H9 (cell line): ENCODE data around the gene ADGRL3. TPM values are rescaled to one million over a fixed set of nuclear protein-coding genes. Genes with fewer than 3 reads are reported as not detected.

Experiments used
- DNase-seq: peaks from one replicate; pipeline ENCODE4 v3.0.0-alpha.2; 2017
- H2AFZ ChIP-seq: one replicate; pipeline ENCODE4 v1.6.1; 2013; ENCODE audit warnings: mild to moderate bottlenecking, low read length, control low read depth, moderate library complexity
- H2AK5ac ChIP-seq: 2 replicates; pipeline ENCODE4 v1.6.1; 2013; ENCODE audit warnings: low read length, control low read depth, mixed read lengths; ENCODE audit not compliant: insufficient read length
- H2BK120ac ChIP-seq: one replicate; pipeline ENCODE4 v1.6.1; 2013; ENCODE audit warnings: low read depth, mild to moderate bottlenecking, low read length, control low read depth, inconsistent platforms; ENCODE audit not compliant: poor library complexity, severe bottlenecking
- H2BK12ac ChIP-seq: 2 replicates; pipeline ENCODE4 v1.6.1; 2013; ENCODE audit warnings: low read length, control low read depth, mixed read lengths, low read depth; ENCODE audit not compliant: insufficient read length
- H2BK15ac ChIP-seq: 2 replicates; pipeline ENCODE4 v1.6.1; 2013; ENCODE audit warnings: low read depth, low read length, control low read depth
- H2BK20ac ChIP-seq: one replicate; pipeline ENCODE4 v1.6.1; 2013; ENCODE audit warnings: low read depth, mild to moderate bottlenecking, low read length, control low read depth, inconsistent platforms; ENCODE audit not compliant: poor library complexity, severe bottlenecking
- H2BK5ac ChIP-seq: 2 replicates; pipeline ENCODE4 v1.6.1; 2013; ENCODE audit warnings: low read length, control low read depth, mixed read lengths; ENCODE audit not compliant: insufficient read length
- H3K14ac ChIP-seq: 2 replicates; pipeline ENCODE4 v1.6.1; 2013; ENCODE audit warnings: low read length, control low read depth; ENCODE audit not compliant: insufficient read depth
- H3K18ac ChIP-seq: 2 replicates; pipeline ENCODE4 v1.6.1; 2013; ENCODE audit warnings: low read depth, mild to moderate bottlenecking, mixed read lengths, low read length, control low read depth; ENCODE audit not compliant: insufficient read length
- H3K23ac ChIP-seq: 2 replicates; pipeline ENCODE4 v1.6.1; 2013; ENCODE audit warnings: low read length, control low read depth, mixed read lengths, low read depth; ENCODE audit not compliant: insufficient read length
- H3K23me2 ChIP-seq: 2 replicates; pipeline ENCODE4 v1.6.1; 2013; ENCODE audit warnings: low read depth, mild to moderate bottlenecking, mixed read lengths, low read length, control low read depth; ENCODE audit not compliant: insufficient read length, poor library complexity, severe bottlenecking
- H3K27ac ChIP-seq: 2 replicates; pipeline ENCODE4 v1.5.1; 2013; ENCODE audit warnings: low read length, control low read depth, mixed read lengths, low read depth; ENCODE audit not compliant: insufficient read length
- H3K27me3 ChIP-seq: 2 replicates; pipeline ENCODE4 v1.6.1; 2013; ENCODE audit warnings: low read length, control low read depth, inconsistent platforms; ENCODE audit not compliant: insufficient read depth
- H3K4ac ChIP-seq: 2 replicates; pipeline ENCODE4 v1.6.1; 2013; ENCODE audit warnings: low read depth, mild to moderate bottlenecking, control low read depth, inconsistent platforms, low read length, moderate library complexity
- H3K4me1 ChIP-seq: 2 replicates; pipeline ENCODE4 v1.6.1; 2013; ENCODE audit warnings: low read length, control low read depth, inconsistent platforms; ENCODE audit not compliant: insufficient read depth
- H3K4me2 ChIP-seq: 2 replicates; pipeline ENCODE4 v1.6.1; 2013; ENCODE audit warnings: low read length, control low read depth, mixed read lengths; ENCODE audit not compliant: insufficient read length, insufficient read depth
- H3K56ac ChIP-seq: 2 replicates; pipeline ENCODE4 v1.6.1; 2013; ENCODE audit warnings: low read depth, mild to moderate bottlenecking, mixed read lengths, low read length, control low read depth; ENCODE audit not compliant: insufficient read length
- H3K79me1 ChIP-seq: 2 replicates; pipeline ENCODE4 v1.6.1; 2013; ENCODE audit warnings: low read depth, mild to moderate bottlenecking, moderate library complexity, low read length, control low read depth, inconsistent platforms; ENCODE audit not compliant: insufficient read depth, poor library complexity, severe bottlenecking
- H3K79me2 ChIP-seq: 2 replicates; pipeline ENCODE4 v1.6.1; 2013; ENCODE audit warnings: low read length, control low read depth, inconsistent platforms; ENCODE audit not compliant: insufficient read depth
- H3K9ac ChIP-seq: 2 replicates; pipeline ENCODE4 v1.6.1; 2013; ENCODE audit warnings: low read length, control low read depth, mixed read lengths; ENCODE audit not compliant: insufficient read length; ENCODE audit errors: extremely low read depth
- H3K9me3 ChIP-seq: one replicate; pipeline ENCODE4 v1.6.1; 2013; ENCODE audit warnings: low read depth, low read length, inconsistent platforms; ENCODE audit not compliant: control insufficient read depth
- H3T11ph ChIP-seq: one replicate; pipeline ENCODE4 v1.6.1; 2013; ENCODE audit warnings: mild to moderate bottlenecking, low read length, control low read depth, inconsistent platforms
- H4K20me1 ChIP-seq: one replicate; pipeline ENCODE4 v1.6.1; 2013; ENCODE audit not compliant: control insufficient read depth, insufficient read length, insufficient read depth
- H4K5ac ChIP-seq: 2 replicates; pipeline ENCODE4 v1.6.1; 2013; ENCODE audit warnings: low read depth, mild to moderate bottlenecking, mixed read lengths, low read length, control low read depth; ENCODE audit not compliant: insufficient read length
- H4K8ac ChIP-seq: replicated peaks from 2 replicates; pipeline ENCODE4 v1.6.1; 2013; ENCODE audit warnings: low read length, control low read depth, mixed read lengths, low read depth; ENCODE audit not compliant: insufficient read length
- H4K91ac ChIP-seq: 2 replicates; pipeline ENCODE4 v1.6.1; 2013; ENCODE audit warnings: low read depth, mild to moderate bottlenecking, moderate library complexity, mixed read lengths, low read length, control low read depth; ENCODE audit not compliant: insufficient read length
- H3K27ac Mint-ChIP-seq, 3 experiments: 2 replicates in 2 of 3; 3 replicates in 1 of 3; pipeline ENCODE4 v1.8.0; 2020 to 2021; ENCODE audit warnings: mixed read lengths in 3 of 3, mild to moderate bottlenecking in 1 of 3, moderate library complexity in 1 of 3
- H3K27me3 Mint-ChIP-seq: 2 replicates; pipeline ENCODE4 v1.8.0; 2021; ENCODE audit warnings: low read depth, mild to moderate bottlenecking, moderate library complexity, mixed read lengths
- H3K36me3 Mint-ChIP-seq, 3 experiments: 2 replicates in 2 of 3; 3 replicates in 1 of 3; pipeline ENCODE4 v1.8.0; 2020 to 2021; ENCODE audit warnings: low read depth in 3 of 3, mixed read lengths in 3 of 3; ENCODE audit not compliant: insufficient read depth in 1 of 3
- H3K4me1 Mint-ChIP-seq, 2 experiments: 2 replicates each; pipeline ENCODE4 v1.8.0; 2020; ENCODE audit warnings: mixed read lengths in 2 of 2
- H3K4me3 Mint-ChIP-seq, 2 experiments: 2 replicates in 1 of 2; 3 replicates in 1 of 2; pipeline ENCODE4 v1.8.0; 2020 to 2021; ENCODE audit warnings: mild to moderate bottlenecking in 2 of 2, mixed read lengths in 2 of 2, moderate library complexity in 1 of 2
- H3K9me3 Mint-ChIP-seq, 2 experiments: 2 replicates in 1 of 2; 3 replicates in 1 of 2; pipeline ENCODE4 v1.8.0; 2020; ENCODE audit warnings: mild to moderate bottlenecking in 2 of 2, mixed read lengths in 2 of 2, moderate library complexity in 1 of 2
- total RNA-seq: library from RNA; stranded (reverse); gene quantifications from 2 replicates; pipeline ENCODE4 v1.2.1, GENCODE V29; 2021
- TF ChIP-seq, protein P1 (sequence below): fragments of 200-600 bp; sonication (generic); conservative IDR thresholded peaks from 3 replicates; pipeline ENCODE4 v1.8.0; 2021; ENCODE audit warnings: antibody characterized with exemption, mild to moderate bottlenecking

The ADGRL3 gene
- total RNA-seq, 1 experiment from 2014 or later = 5.9 TPM

DNA sequence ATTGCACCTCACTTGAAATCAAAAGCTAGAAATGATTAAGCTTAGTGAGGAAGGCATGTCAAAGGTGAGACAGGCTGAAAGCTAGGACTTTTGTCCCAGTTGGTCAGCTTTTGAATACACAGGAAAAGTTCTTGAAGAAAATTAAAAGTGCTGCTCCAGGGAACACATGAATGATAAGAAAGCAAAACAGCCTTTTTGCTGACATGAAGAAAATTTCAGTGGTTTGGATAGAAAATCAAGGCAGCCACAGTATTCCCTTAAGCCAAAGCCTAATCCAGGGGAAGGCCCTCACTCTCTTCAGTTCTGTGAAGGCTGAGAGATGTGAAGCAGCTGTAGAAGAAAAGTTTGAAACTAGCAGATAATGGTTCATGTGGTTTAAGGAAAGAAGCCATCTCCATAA, 150.8 kb downstream of the ADGRL3 start:
- no peaks in the 10 kb centered on the region for H3K27me3 ChIP-seq
- TF ChIP-seq, protein P1, sequence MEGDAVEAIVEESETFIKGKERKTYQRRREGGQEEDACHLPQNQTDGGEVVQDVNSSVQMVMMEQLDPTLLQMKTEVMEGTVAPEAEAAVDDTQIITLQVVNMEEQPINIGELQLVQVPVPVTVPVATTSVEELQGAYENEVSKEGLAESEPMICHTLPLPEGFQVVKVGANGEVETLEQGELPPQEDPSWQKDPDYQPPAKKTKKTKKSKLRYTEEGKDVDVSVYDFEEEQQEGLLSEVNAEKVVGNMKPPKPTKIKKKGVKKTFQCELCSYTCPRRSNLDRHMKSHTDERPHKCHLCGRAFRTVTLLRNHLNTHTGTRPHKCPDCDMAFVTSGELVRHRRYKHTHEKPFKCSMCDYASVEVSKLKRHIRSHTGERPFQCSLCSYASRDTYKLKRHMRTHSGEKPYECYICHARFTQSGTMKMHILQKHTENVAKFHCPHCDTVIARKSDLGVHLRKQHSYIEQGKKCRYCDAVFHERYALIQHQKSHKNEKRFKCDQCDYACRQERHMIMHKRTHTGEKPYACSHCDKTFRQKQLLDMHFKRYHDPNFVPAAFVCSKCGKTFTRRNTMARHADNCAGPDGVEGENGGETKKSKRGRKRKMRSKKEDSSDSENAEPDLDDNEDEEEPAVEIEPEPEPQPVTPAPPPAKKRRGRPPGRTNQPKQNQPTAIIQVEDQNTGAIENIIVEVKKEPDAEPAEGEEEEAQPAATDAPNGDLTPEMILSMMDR = no peak

More for the DNA sequence above, 150.8 kb downstream of the ADGRL3 start:
- Histone ChIP-seq H4K91ac (no peak overlapping the region), H3K79me1 (no peaks in the 10 kb centered on the region), H3K23ac (no peak overlapping the region), H3K27ac (no peak overlapping the region), H2BK5ac (no peak overlapping the region), H3K9ac (no peak overlapping the region), H3K14ac (no peak overlapping the region), H3K56ac (no peak overlapping the region), H2AK5ac (no peak overlapping the region), H4K5ac (no peak overlapping the region), H2AFZ (no peak overlapping the region), H4K8ac (no peak overlapping the region), H3K4ac (no peak overlapping the region), H3T11ph (no peak overlapping the region), H2BK15ac (no peak overlapping the region), H2BK12ac (no peak overlapping the region), H3K4me1 (no peaks in the 10 kb centered on the region), H3K23me2 (no peaks in the 10 kb centered on the region), H2BK20ac (no peak overlapping the region), H3K18ac (no peak overlapping the region), H3K79me2 (no peaks in the 10 kb centered on the region), H2BK120ac (no peak overlapping the region), H3K9me3 (no peaks in the 10 kb centered on the region), H4K20me1 (peaks cover 2% of the 10 kb centered on the region), H3K4me2 (no peak overlapping the region)
- Mint-ChIP-seq H3K36me3 (peaks cover 0 to 15% (median 13%) of the 10 kb centered on the region in 3 experiments; a peak in 3 of 7 replicates), H3K9me3 (peaks cover 0 to 9% of the 10 kb centered on the region in 2 experiments; a peak in 3 of 5 replicates), H3K27me3 (no peaks in the 10 kb centered on the region), H3K27ac (no peak overlapping the region), H3K4me1 (no peaks in the 10 kb centered on the region), H3K4me3 (no peak overlapping the region)
- DNase-seq = no peak
